ENCODE results near the gene TXNDC11.

The TXNDC11 gene

DNA sequence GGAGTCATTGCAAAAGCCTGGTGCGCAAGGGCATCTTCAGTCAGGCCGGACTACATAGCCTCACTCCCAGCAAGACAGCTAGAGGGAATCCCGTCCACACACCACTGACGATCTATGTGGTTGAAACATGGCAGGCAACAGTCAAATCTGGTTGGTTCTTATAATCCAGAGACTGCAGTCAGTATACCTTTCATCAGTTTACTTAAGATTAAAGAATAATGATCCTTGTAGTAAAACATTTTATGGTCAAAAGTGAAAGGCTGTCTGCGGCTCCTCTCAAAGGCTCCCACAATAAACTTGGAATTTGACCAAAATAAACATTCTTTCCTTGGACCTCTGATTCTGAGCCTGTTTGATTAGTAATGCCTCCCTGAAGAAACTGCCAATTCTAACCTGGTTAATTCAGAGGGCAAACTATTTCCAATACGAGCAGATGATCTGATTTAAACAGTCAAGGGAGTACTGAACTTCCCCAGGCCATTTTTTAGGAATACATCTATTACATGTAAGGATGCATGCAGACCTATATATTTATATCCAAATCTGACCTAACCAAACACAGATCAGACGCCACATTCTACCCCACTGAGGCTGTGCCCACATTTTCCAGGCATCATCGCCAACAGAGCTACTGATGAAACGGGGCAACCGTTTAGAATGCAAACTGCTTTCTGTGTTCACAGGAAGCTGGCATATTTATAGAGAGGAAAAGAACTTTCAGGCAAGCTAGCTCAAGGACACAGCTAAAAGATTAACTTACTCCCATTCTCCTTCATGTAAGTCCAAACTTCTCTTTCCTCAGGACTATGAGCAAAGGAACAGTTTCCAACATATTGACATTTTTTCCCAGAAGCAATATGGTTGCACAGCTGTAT, 15.3 kb upstream of the TXNDC11 start:
- no peak for TF ChIP-seq GATA2 (IDR thresholded peaks at IDR 0.05; ENCODE audit: low read depth, low read length)
- no peak for TF ChIP-seq GATA3 (IDR thresholded peaks at IDR 0.05; ENCODE audit: low read depth, low read length)

- no peak for TF ChIP-seq GATA2 (IDR thresholded peaks at IDR 0.05; ENCODE audit: low read depth, low read length)
- no peak for TF ChIP-seq GATA3 (IDR thresholded peaks at IDR 0.05; ENCODE audit: low read depth, low read length)
Measured at GRCh38 chr16:11756248-11756647, 13.6 kb upstream of the TXNDC11 start.

DNA sequence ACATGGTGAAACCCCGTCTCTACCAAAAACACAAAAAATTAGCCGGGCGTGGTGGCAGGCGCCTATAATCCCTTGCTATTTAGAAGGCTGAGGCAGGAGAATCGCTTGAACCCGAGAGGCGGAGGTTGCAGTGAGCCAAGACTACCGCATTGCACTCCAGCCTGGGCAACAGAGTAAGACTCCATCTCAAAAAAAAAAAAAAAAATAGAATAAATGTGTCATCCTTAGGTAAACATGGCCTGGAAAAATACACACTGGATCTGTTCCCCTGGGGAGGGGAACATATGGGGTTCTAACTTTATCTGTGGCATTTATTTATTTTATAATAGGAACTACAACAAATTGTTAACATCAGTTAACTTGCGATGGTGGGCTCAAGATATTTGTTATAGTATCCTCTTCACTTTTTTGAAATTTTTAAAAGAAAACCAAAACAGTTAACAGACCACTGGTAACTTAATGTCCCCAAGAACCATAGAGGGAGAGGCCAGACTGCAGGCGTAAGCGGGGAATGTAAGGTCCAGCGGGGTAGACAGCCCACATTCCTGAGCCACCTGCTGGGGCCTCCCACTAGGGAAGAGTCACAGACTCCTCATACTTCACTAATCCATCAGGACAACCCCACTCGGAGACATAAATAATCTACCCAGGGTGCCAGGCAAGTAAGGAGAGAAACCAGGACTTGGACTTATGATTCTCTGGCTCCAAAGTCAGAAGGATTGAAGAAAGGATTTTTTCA, 12.5 kb upstream of the TXNDC11 start:
- TF ChIP-seq GATA3 (IDR thresholded peaks at IDR 0.05; ENCODE audit: low read depth, low read length) (no peak), GATA2 (IDR thresholded peaks at IDR 0.05; ENCODE audit: low read depth, low read length) (no peak)

GRCh38 chr16:11752856-11753255, 10.2 kb upstream of the TXNDC11 start:
- no peak for TF ChIP-seq GATA2 (IDR thresholded peaks at IDR 0.05; ENCODE audit: low read depth, low read length)
- TF ChIP-seq GATA3 (IDR thresholded peaks at IDR 0.05; ENCODE audit: low read depth, low read length): no peak

DNA sequence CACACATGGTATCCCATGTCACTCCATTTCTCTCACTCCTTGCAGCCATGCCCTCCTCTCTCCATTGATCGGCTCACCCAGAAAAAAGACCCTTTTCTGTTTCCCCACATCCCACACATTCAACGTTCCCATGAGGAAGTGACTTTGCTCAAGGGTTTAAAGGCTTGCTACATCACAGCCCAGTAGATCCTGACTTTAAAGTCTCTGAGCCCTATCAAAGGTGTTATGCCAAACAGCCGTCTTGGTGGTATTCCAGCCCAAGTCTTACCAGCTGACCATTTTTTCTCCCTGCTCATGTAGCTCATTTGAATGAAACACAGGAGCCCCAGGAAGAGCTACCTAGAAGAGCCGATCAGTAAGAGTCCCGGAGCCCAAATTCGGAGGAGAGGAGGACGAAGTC, 7.4 kb upstream of the TXNDC11 start:
- no peak for TF ChIP-seq GATA3 (IDR thresholded peaks at IDR 0.05; ENCODE audit: low read depth, low read length)

DNA sequence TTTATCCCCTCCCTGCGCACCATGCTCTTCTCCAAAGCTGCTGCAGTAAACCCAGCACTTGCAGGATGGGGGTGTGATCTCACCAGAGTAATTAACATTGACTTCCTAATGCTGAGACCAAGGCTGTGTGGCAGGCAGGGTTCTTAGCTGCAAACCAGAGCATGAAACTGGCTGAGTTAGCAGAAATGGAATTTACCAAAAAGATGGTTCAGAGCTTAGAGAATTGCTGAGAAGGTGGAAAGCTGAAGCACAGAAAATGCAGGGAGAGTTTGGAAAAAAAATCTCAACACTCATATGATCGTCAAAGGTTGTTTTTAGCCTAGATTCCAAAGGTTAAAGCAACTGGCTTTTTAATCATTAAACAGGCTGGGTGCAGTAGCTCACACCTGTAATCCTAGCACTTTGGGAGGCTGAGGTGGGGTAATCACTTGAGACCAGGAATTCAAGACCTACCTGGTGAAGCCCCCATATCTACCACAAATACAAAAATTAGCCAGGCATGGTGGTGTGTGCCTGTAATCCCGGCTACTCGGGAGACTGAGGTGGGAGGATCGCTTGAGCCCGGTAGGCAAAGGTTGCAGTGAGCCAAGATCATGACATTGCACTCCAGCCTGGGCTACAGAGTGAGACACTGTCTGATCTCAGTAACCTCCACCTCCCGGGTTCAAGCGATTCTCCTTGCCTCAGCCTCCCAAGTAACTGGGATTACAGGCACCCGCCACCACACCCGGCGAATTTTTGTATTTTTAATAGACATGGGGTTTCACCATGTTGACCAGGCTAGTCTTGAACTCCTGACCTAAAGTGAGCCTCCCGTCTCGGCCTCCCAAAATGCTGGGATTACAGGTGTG, 6.0 kb upstream of the TXNDC11 start:
- TF ChIP-seq GATA2 (IDR thresholded peaks at IDR 0.05; ENCODE audit: low read depth, low read length) (no peak), GATA3 (IDR thresholded peaks at IDR 0.05; ENCODE audit: low read depth, low read length) (no peak)

GRCh38 chr16:11747949-11748403, 5.3 kb upstream of the TXNDC11 start:
- TF ChIP-seq GATA3 (IDR thresholded peaks at IDR 0.05; ENCODE audit: low read depth, low read length): no peak
- TF ChIP-seq GATA2 (IDR thresholded peaks at IDR 0.05; ENCODE audit: low read depth, low read length): no peak

DNA sequence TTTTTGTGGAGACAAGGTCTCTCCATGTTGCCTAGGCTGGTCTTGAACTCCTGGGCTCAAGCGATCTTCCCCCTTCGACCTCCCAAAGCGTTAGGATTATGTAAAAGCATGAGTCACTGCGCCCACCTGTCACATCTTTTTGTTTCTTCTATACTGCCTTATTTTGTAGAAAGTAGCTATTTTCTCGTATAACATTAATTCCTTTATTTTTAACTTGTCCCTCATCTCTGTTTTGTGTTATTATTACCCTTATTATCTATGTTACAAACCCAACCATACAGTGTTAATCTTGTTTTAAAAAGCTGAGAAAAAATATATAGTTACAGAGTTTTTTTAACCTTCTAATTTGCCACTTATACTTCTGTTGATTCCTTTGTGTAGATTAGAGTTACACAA, 1.4 kb upstream of the TXNDC11 start:
- TF ChIP-seq GATA2 (IDR thresholded peaks at IDR 0.05; ENCODE audit: low read depth, low read length) (no peak), GATA3 (IDR thresholded peaks at IDR 0.05; ENCODE audit: low read depth, low read length) (no peak)

- TF ChIP-seq GATA3 (IDR thresholded peaks at IDR 0.05; ENCODE audit: low read depth, low read length): no peak
- TF ChIP-seq GATA2 (IDR thresholded peaks at IDR 0.05; ENCODE audit: low read depth, low read length): no peak
Measured at GRCh38 chr16:11743308-11744074, 834 bp upstream of the TXNDC11 start.

- TF ChIP-seq GATA2 (IDR thresholded peaks at IDR 0.05; ENCODE audit: low read depth, low read length) (no peak), GATA3 (IDR thresholded peaks at IDR 0.05; ENCODE audit: low read depth, low read length) (no peak)
Measured at GRCh38 chr16:11742093-11742535, 543 bp downstream of the TXNDC11 start.

DNA sequence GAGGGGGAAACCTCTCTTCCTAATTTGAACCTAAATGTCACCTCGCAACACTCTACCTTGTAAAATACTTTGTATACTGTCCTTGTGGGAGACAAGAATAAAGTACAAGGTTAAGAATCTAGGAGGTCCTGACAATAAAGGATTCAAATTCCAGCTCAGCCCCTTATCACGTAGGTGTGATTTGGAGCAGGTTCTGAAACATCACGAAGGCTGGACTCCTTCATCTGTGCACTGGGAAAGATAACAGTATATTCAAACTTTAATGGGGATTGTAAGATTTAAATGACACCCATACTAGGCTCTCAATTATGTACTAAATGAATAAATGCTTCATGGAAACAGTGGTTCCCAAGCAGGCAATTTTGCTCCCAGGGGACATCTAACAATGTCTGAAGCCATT, 2.1 kb downstream of the TXNDC11 start:
- no peak for TF ChIP-seq GATA3 (IDR thresholded peaks at IDR 0.05; ENCODE audit: low read depth, low read length)

- no peak for TF ChIP-seq GATA2 (IDR thresholded peaks at IDR 0.05; ENCODE audit: low read depth, low read length)
- no peak for TF ChIP-seq GATA3 (IDR thresholded peaks at IDR 0.05; ENCODE audit: low read depth, low read length)
Measured at GRCh38 chr16:11738742-11739544, 3.7 kb downstream of the TXNDC11 start.

GRCh38 chr16:11737713-11738112, 4.9 kb downstream of the TXNDC11 start:
- TF ChIP-seq GATA3 (IDR thresholded peaks at IDR 0.05; ENCODE audit: low read depth, low read length) (no peak), GATA2 (IDR thresholded peaks at IDR 0.05; ENCODE audit: low read depth, low read length) (no peak)

Measured in SH-SY5Y (cell line).